ENCODE results near the gene PTPRM. TPM values are rescaled to one million over a fixed set of nuclear protein-coding genes. Genes with fewer than 3 reads are reported as not detected.
A peak's percentile ranks its signal among the peaks of the same experiment; 100 is the strongest.

The PTPRM gene
- total RNA-seq, 1 experiment from 2014 or later = 100.0 TPM

- peaks cover 60% of the 10 kb centered on the region for H3K4me1 Mint-ChIP-seq (ENCODE audit: low read depth, unreplicated experiment)
- intact Hi-C loops (cut with micrococcal nuclease; ENCODE audit: unreplicated experiment) = no loop called here
- H3K4me3 ChIP-seq (ENCODE audit: low read depth, low read length) = no peak overlapping the region
- H3K27ac Mint-ChIP-seq (ENCODE audit: unreplicated experiment) = peak overlapping the region; percentile 45
- no peaks in the 10 kb centered on the region for H3K27me3 ChIP-seq (replicated peaks; ENCODE audit: control insufficient read depth, insufficient read depth, low read length)
- H3K9me3 ChIP-seq = no peaks in the 10 kb centered on the region; the same call in 1 of the 2 replicates
- BruUV-seq (replicated peaks) = no TSS peak
- H3K27me3 Mint-ChIP-seq (ENCODE audit: insufficient read depth, unreplicated experiment) = no peaks in the 10 kb centered on the region
- H3K4me3 Mint-ChIP-seq (ENCODE audit: unreplicated experiment) = no peak overlapping the region
- H3K36me3 ChIP-seq (ENCODE audit: control insufficient read depth, insufficient read depth, low read length) = no peaks in the 10 kb centered on the region; the same call in 1 of the 2 replicates
- peaks cover 41% of the 10 kb centered on the region for H3K36me3 Mint-ChIP-seq (ENCODE audit: insufficient read depth, unreplicated experiment)
- POLR2A ChIA-PET = no interaction called here
- TF ChIP-seq CTCF (IDR thresholded peaks at IDR 0.05; ENCODE audit: insufficient read depth in 1 of 2, low read depth in 1 of 2, low read length in 1 of 2, severe bottlenecking in 1 of 2, unreplicated experiment in 1 of 2) = no peak
- peaks cover 59% of the 10 kb centered on the region for H3K4me1 ChIP-seq
- CTCF ChIA-PET = interaction anchor here (2.3 kb wide), 1 partner anchor 15 kb away, joined by 14 read pairs; no protein-coding TSS in a partner anchor
- H3K9me3 Mint-ChIP-seq (ENCODE audit: unreplicated experiment) = no peaks in the 10 kb centered on the region
- no peak for DNase-seq
These were observed 238.0 kb downstream of the PTPRM start for GRCh38 chr18:7805096-7805495.

DNA sequence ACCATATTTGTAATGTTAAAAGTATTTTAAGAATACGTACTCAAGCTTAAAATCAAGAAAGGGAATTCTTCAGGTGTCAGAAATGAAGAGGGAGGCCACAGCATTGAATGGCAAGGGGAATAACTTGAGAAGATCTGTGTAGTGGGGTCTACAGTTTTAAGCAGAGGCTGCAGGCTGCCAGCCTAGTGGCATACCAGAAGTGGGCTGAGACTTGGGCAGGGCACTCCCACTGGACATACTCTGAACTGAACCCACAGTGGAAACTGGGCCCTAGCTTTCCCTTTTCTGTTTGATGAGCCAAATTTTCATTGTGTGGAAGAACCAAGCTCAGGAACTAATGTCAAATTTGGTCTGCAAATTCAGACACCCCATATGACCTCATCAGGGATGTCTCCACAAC is 238.8 kb downstream of the PTPRM start:
- POLR2A ChIA-PET = no interaction called here
- H3K36me3 ChIP-seq (ENCODE audit: control insufficient read depth, insufficient read depth, low read length) = no peaks in the 10 kb centered on the region; the same call in 1 of the 2 replicates
- H3K9me3 Mint-ChIP-seq (ENCODE audit: unreplicated experiment) = no peaks in the 10 kb centered on the region

GRCh38 chr18:7807936-7808453 is 240.9 kb downstream of the PTPRM start:
- no peak for TF ChIP-seq CTCF (IDR thresholded peaks at IDR 0.05; ENCODE audit: insufficient read depth in 1 of 2, low read depth in 1 of 2, low read length in 1 of 2, severe bottlenecking in 1 of 2, unreplicated experiment in 1 of 2)
- peaks cover 2% of the 10 kb centered on the region; the same call in 1 of the 2 replicates for H3K36me3 ChIP-seq (ENCODE audit: control insufficient read depth, insufficient read depth, low read length)
- H3K27me3 ChIP-seq (replicated peaks; ENCODE audit: control insufficient read depth, insufficient read depth, low read length) = no peaks in the 10 kb centered on the region
- DNase-seq = no peak
- intact Hi-C loops (cut with micrococcal nuclease; ENCODE audit: unreplicated experiment) = no loop called here
- no peak overlapping the region for H3K4me3 ChIP-seq (ENCODE audit: low read depth, low read length)
- ChIA-PET CTCF (no interaction called here), POLR2A (no interaction called here)
- H3K4me1 ChIP-seq = peaks cover 84% of the 10 kb centered on the region
- Mint-ChIP-seq H3K36me3 (ENCODE audit: insufficient read depth, unreplicated experiment) (peaks cover 52% of the 10 kb centered on the region), H3K27me3 (ENCODE audit: insufficient read depth, unreplicated experiment) (no peaks in the 10 kb centered on the region), H3K4me3 (ENCODE audit: unreplicated experiment) (no peak overlapping the region), H3K9me3 (ENCODE audit: unreplicated experiment) (peaks cover 5% of the 10 kb centered on the region), H3K4me1 (ENCODE audit: low read depth, unreplicated experiment) (peaks cover 69% of the 10 kb centered on the region), H3K27ac (ENCODE audit: unreplicated experiment) (peak overlapping the region; percentile 89)
- H3K9me3 ChIP-seq = no peaks in the 10 kb centered on the region; the same call in 1 of the 2 replicates
- no TSS peak for BruUV-seq (replicated peaks)

More for the DNA sequence above, 238.8 kb downstream of the PTPRM start:
- Mint-ChIP-seq H3K36me3 (ENCODE audit: insufficient read depth, unreplicated experiment) (peaks cover 41% of the 10 kb centered on the region), H3K27ac (ENCODE audit: unreplicated experiment) (peak overlapping the region; percentile 45), H3K4me1 (ENCODE audit: low read depth, unreplicated experiment) (peaks cover 64% of the 10 kb centered on the region), H3K4me3 (ENCODE audit: unreplicated experiment) (no peak overlapping the region), H3K27me3 (ENCODE audit: insufficient read depth, unreplicated experiment) (no peaks in the 10 kb centered on the region)
- no peaks in the 10 kb centered on the region; the same call in 1 of the 2 replicates for H3K9me3 ChIP-seq
- peaks cover 67% of the 10 kb centered on the region for H3K4me1 ChIP-seq
- intact Hi-C loops (cut with micrococcal nuclease; ENCODE audit: unreplicated experiment) = no loop called here
- no TSS peak for BruUV-seq (replicated peaks)
- CTCF ChIA-PET = interaction anchor here (0.9 kb wide), 1 partner anchor 16 kb away, joined by 3 read pairs; no protein-coding TSS in a partner anchor
- H3K27me3 ChIP-seq (replicated peaks; ENCODE audit: control insufficient read depth, insufficient read depth, low read length) = no peaks in the 10 kb centered on the region
- no peak overlapping the region for H3K4me3 ChIP-seq (ENCODE audit: low read depth, low read length)
- peak in 1 of 2 experiments; percentile 5 for TF ChIP-seq CTCF (IDR thresholded peaks at IDR 0.05; ENCODE audit: insufficient read depth in 1 of 2, low read depth in 1 of 2, low read length in 1 of 2, severe bottlenecking in 1 of 2, unreplicated experiment in 1 of 2)
- DNase-seq = no peak

Measured in Caco-2 (cell line).